Parathyroid adenoma (tissue), 2 donors: ENCODE measurements around the gene DLX3.

Experiments used
- H2AFZ ChIP-seq: fragments of 300-600 bp; sonication (generic); one replicate; pipeline ENCODE4 v1.7.0; 2017; ENCODE audit warnings: antibody characterized with exemption, mild to moderate bottlenecking
- H3K27ac ChIP-seq: fragments of 300-600 bp; sonication (generic); one replicate; pipeline ENCODE4 v1.7.0; 2017
- H3K27me3 ChIP-seq: fragments of 300-600 bp; sonication (generic); one replicate; pipeline ENCODE4 v1.7.0; 2017; ENCODE audit warnings: low read length; ENCODE audit not compliant: control insufficient read depth, insufficient read depth
- H3K36me3 ChIP-seq: fragments of 300-600 bp; sonication (generic); one replicate; pipeline ENCODE4 v1.7.0; 2017; ENCODE audit warnings: low read length; ENCODE audit not compliant: control insufficient read depth, insufficient read depth
- H3K4me1 ChIP-seq: fragments of 300-600 bp; sonication (generic); one replicate; pipeline ENCODE4 v1.7.0; 2017; ENCODE audit warnings: control low read depth
- H3K4me2 ChIP-seq: fragments of 300-600 bp; sonication (generic); one replicate; pipeline ENCODE4 v1.7.0; 2017; ENCODE audit warnings: low read length
- H3K4me3 ChIP-seq: fragments of 300-600 bp; sonication (generic); one replicate; pipeline ENCODE4 v1.7.0; 2017; ENCODE audit warnings: low read depth, low read length
- H3K79me2 ChIP-seq: fragments of 300-600 bp; sonication (generic); one replicate; pipeline ENCODE4 v1.7.0; 2017; ENCODE audit warnings: control low read depth
- H3K9ac ChIP-seq: fragments of 300-600 bp; sonication (generic); one replicate; pipeline ENCODE4 v1.7.0; 2017; ENCODE audit warnings: mild to moderate bottlenecking
- H3K9me3 ChIP-seq: fragments of 300-600 bp; sonication (generic); one replicate; pipeline ENCODE4 v1.7.0; 2017; ENCODE audit warnings: low read length; ENCODE audit not compliant: control insufficient read depth
- TF ChIP-seq, protein P1 (sequence below): fragments of 300-600 bp; sonication (generic); IDR thresholded peaks from one replicate; pipeline ENCODE4 v1.7.0; 2017; ENCODE audit warnings: antibody characterized with exemption, mild to moderate bottlenecking
- donor health status: primary hyperparathyroidism.

DLX3 gene

DNA sequence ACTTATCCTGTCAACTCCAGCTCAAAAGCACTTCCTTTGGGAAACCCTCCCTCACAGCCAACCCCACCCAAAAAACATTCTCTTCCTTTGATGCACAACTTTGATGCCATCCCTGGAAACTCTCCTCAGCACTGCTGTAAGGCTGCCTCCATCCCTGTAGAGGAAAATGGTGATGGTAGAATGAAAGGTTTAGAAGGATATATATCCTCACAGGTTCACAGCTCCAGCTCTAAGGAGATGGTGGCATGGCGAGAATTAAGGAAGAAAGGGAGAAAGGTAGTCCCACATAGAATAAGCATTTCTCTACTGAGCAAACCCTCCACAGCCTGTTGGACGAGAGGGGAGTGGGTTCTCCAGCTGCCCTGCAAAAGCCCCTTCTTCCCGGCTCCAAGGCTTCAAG lies 28.3 kb downstream of the DLX3 start:
- no peaks in the 10 kb centered on the region for H3K36me3 ChIP-seq

DNA sequence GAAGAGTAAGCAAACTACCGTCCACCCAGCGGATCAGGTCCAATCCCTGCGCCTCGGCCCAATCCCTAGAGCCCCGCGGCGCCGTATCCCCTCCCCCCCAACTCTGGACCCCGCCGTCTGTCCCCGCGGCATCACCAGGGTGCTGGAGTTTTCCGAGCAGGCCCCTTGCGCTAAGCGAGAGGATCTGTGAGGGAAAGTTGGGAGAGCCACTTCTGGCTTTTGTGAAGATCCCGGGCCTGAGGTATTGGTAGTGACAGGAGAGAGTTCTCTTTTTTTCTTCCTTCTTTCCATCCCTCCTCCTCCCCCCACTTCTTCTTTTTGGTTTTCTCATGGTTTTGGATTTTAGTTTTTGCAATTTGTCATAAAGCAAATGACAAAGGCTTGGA lies 29.5 kb downstream of the DLX3 start:
- Histone ChIP-seq H3K36me3 (no peaks in the 10 kb centered on the region), H2AFZ (no peak overlapping the region), H3K27ac (no peak overlapping the region), H3K4me2 (no peak overlapping the region), H3K27me3 (peaks cover 5% of the 10 kb centered on the region), H3K4me1 (peaks cover 7% of the 10 kb centered on the region), H3K9ac (no peak overlapping the region), H3K4me3 (no peak overlapping the region), H3K9me3 (no peaks in the 10 kb centered on the region), H3K79me2 (no peaks in the 10 kb centered on the region)
- TF ChIP-seq, protein P1, sequence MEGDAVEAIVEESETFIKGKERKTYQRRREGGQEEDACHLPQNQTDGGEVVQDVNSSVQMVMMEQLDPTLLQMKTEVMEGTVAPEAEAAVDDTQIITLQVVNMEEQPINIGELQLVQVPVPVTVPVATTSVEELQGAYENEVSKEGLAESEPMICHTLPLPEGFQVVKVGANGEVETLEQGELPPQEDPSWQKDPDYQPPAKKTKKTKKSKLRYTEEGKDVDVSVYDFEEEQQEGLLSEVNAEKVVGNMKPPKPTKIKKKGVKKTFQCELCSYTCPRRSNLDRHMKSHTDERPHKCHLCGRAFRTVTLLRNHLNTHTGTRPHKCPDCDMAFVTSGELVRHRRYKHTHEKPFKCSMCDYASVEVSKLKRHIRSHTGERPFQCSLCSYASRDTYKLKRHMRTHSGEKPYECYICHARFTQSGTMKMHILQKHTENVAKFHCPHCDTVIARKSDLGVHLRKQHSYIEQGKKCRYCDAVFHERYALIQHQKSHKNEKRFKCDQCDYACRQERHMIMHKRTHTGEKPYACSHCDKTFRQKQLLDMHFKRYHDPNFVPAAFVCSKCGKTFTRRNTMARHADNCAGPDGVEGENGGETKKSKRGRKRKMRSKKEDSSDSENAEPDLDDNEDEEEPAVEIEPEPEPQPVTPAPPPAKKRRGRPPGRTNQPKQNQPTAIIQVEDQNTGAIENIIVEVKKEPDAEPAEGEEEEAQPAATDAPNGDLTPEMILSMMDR: no peak

More for the DNA sequence above, 28.3 kb downstream of the DLX3 start:
- H3K4me1 ChIP-seq: peaks cover 7% of the 10 kb centered on the region
- TF ChIP-seq, protein P1: no peak
- H3K27me3 ChIP-seq: peaks cover 5% of the 10 kb centered on the region
- no peak overlapping the region for H2AFZ ChIP-seq
- H3K27ac ChIP-seq: no peak overlapping the region
- no peak overlapping the region for H3K4me3 ChIP-seq
- H3K79me2 ChIP-seq: no peaks in the 10 kb centered on the region
- H3K9ac ChIP-seq: no peak overlapping the region
- H3K9me3 ChIP-seq: no peaks in the 10 kb centered on the region
- H3K4me2 ChIP-seq: no peak overlapping the region

DNA sequence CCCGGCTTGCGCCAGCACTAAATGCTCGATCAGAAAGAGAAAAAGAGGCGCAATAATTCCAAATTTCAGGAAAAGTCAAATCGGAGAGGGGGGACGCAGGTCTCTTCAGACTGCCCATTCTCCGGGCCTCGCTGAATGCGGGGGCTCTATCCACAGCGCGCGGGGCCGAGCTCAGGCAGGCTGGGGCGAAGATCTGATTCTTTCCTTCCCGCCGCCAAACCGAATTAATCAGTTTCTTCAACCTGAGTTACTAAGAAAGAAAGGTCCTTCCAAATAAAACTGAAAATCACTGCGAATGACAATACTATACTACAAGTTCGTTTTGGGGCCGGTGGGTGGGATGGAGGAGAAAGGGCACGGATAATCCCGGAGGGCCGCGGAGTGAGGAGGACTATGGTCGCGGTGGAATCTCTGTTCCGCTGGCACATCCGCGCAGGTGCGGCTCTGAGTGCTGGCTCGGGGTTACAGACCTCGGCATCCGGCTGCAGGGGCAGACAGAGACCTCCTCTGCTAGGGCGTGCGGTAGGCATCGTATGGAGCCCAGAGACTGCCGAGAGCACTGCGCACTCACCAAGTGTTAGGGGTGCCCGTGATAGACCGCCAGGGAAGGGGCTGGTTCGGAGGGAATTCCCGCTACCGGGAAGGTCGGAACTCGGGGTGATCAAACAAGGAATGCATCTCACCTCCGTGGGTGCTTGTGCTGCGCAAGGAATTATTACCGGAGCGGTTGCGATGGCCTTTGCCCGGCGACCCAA lies 30.1 kb downstream of the DLX3 start:
- Histone ChIP-seq H3K27ac (no peak overlapping the region), H3K4me1 (peaks cover 7% of the 10 kb centered on the region), H3K27me3 (peaks cover 5% of the 10 kb centered on the region), H3K4me3 (no peak overlapping the region), H3K9me3 (no peaks in the 10 kb centered on the region), H3K4me2 (peak overlapping the region; percentile 8), H3K9ac (no peak overlapping the region), H3K79me2 (no peaks in the 10 kb centered on the region), H2AFZ (no peak overlapping the region), H3K36me3 (no peaks in the 10 kb centered on the region)
- TF ChIP-seq, protein P1: no peak

DNA sequence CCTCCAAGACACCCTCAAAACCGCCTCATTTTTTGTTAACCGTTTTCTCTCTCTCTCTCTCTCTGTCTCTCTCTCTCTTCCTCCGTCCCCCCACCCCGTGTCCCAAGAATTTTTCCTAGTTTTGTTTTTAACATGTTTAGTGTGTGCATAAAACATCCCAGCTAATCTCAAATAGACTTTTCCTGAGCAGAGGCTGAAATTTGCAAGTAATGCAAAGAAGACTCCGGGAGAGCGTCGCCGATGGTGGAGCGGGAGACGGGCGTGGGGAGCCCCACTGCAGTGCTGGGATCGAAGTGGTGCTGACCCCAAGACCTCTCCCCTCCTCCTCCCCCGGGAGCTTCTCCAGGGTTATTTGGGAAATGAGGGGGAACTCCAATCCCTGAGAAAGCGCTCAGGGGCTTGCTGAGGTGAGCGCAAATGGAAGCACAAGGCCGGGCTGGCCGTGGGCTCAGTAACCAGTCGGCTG lies 30.7 kb downstream of the DLX3 start:
- H3K9ac ChIP-seq: no peak overlapping the region
- no peak overlapping the region for H3K4me3 ChIP-seq
- H3K9me3 ChIP-seq: no peaks in the 10 kb centered on the region
- H3K4me1 ChIP-seq: peaks cover 7% of the 10 kb centered on the region
- no peaks in the 10 kb centered on the region for H3K79me2 ChIP-seq
- no peak overlapping the region for H3K27ac ChIP-seq
- no peaks in the 10 kb centered on the region for H3K36me3 ChIP-seq
- peaks cover 2% of the 10 kb centered on the region for H3K27me3 ChIP-seq
- TF ChIP-seq, protein P1: no peak
- H2AFZ ChIP-seq: no peak overlapping the region
- peak overlapping the region; percentile 8 for H3K4me2 ChIP-seq
